H1 (cell line): Measurements from ENCODE around the gene EPRS1.

ENCODE experiments used
- EGR1 ChIP-seq: IDR thresholded peaks from 2 replicates; pipeline ENCODE4 v1.6.1; 2011; ENCODE audit warnings: low read depth, low read length, borderline replicate concordance
- EP300 ChIP-seq, 2 experiments: IDR thresholded peaks; 1 replicate in 1 of 2; 2 replicates in 1 of 2; pipeline ENCODE4 v1.6.1; 2011 to 2012; ENCODE audit warnings: low read depth in 2 of 2, low read length in 2 of 2, mild to moderate bottlenecking in 2 of 2, borderline replicate concordance in 1 of 2, inconsistent platforms in 1 of 2, moderate library complexity in 1 of 2
- RBBP5 ChIP-seq: IDR thresholded peaks from 2 replicates; pipeline ENCODE4 v1.7.1; 2012; ENCODE audit warnings: low read depth, mild to moderate bottlenecking, inconsistent platforms, low read length, moderate library complexity, borderline replicate concordance
- TF ChIP-seq, protein P1 (sequence below): IDR thresholded peaks from 2 replicates; pipeline ENCODE4 v1.6.1; 2012; ENCODE audit warnings: low read length, inconsistent platforms
- TF ChIP-seq, protein P2 (sequence below), 3 experiments: IDR thresholded peaks; 1 replicate in 2 of 3; 2 replicates in 1 of 3; pipeline versions ENCODE4 v1.5.1 to v1.6.1; 2011; ENCODE audit warnings: low read length in 3 of 3, mild to moderate bottlenecking in 3 of 3, inconsistent platforms in 2 of 3, low read depth in 1 of 3, moderate library complexity in 1 of 3; ENCODE audit not compliant: insufficient read depth in 1 of 3; ENCODE audit errors: control extremely low read depth in 1 of 3

DNA sequence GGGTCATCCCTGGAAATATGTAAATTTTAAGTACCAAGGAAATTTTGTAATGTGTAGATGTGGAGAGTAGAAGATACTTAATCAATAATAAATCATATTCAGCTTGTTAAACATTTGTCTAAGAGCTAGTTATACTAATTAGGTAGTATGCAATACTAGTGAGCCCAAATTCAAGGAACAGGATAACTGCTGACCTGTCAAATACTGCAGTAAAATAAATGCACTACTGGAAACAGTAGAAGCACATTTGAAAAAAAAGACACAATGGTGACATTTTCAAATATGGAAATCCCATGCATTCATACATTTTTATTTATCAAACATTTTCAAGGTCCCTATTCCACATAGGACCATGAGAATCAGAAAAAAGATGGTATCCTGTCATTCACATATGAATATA is 27.2 kb downstream of the EPRS1 start:
- TF ChIP-seq, protein P1, sequence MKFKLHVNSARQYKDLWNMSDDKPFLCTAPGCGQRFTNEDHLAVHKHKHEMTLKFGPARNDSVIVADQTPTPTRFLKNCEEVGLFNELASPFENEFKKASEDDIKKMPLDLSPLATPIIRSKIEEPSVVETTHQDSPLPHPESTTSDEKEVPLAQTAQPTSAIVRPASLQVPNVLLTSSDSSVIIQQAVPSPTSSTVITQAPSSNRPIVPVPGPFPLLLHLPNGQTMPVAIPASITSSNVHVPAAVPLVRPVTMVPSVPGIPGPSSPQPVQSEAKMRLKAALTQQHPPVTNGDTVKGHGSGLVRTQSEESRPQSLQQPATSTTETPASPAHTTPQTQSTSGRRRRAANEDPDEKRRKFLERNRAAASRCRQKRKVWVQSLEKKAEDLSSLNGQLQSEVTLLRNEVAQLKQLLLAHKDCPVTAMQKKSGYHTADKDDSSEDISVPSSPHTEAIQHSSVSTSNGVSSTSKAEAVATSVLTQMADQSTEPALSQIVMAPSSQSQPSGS: no peak
- TF ChIP-seq RBBP5 (no peak), EGR1 (no peak), EP300 (IDR thresholded peaks at IDR 0.05; ENCODE audit: borderline replicate concordance in 1 of 2, low read depth in 2 of 2, low read length in 2 of 2) (no peak)
- TF ChIP-seq, protein P2, sequence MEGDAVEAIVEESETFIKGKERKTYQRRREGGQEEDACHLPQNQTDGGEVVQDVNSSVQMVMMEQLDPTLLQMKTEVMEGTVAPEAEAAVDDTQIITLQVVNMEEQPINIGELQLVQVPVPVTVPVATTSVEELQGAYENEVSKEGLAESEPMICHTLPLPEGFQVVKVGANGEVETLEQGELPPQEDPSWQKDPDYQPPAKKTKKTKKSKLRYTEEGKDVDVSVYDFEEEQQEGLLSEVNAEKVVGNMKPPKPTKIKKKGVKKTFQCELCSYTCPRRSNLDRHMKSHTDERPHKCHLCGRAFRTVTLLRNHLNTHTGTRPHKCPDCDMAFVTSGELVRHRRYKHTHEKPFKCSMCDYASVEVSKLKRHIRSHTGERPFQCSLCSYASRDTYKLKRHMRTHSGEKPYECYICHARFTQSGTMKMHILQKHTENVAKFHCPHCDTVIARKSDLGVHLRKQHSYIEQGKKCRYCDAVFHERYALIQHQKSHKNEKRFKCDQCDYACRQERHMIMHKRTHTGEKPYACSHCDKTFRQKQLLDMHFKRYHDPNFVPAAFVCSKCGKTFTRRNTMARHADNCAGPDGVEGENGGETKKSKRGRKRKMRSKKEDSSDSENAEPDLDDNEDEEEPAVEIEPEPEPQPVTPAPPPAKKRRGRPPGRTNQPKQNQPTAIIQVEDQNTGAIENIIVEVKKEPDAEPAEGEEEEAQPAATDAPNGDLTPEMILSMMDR (IDR thresholded peaks at IDR 0.05; ENCODE audit: control extremely low read depth in 1 of 3, insufficient read depth in 1 of 3, low read depth in 1 of 3, low read length in 3 of 3): no peak
